PFSK-1 (cell line): Measurements from ENCODE around the gene ATG7.

ENCODE experiments used
- REST ChIP-seq, 2 experiments: IDR thresholded peaks; 2 replicates each; pipeline versions ENCODE4 v1.6.1 to v1.8.0; 2011 to 2012; ENCODE audit warnings: low read depth in 2 of 2, low read length in 2 of 2, control low read depth in 1 of 2, inconsistent platforms in 1 of 2, mild to moderate bottlenecking in 1 of 2, moderate library complexity in 1 of 2; ENCODE audit not compliant: insufficient read depth in 1 of 2
- SIN3A ChIP-seq: IDR thresholded peaks from 2 replicates; pipeline ENCODE4 v1.6.1; 2012; ENCODE audit warnings: mild to moderate bottlenecking, low read length, moderate library complexity, borderline replicate concordance; ENCODE audit not compliant: insufficient read depth

GRCh38 chr3:11310258-11310657 lies 38.1 kb downstream of the ATG7 start:
- TF ChIP-seq REST (IDR thresholded peaks at IDR 0.05; ENCODE audit: insufficient read depth in 1 of 2, low read depth in 2 of 2, low read length in 2 of 2): no peak
- no peak for TF ChIP-seq SIN3A
